GM10847 (cell line): ENCODE measurements around the gene NPAS4.

Experiments
- POLR2A ChIP-seq: IDR thresholded peaks from 2 replicates; pipeline ENCODE4 v1.6.1; 2011; ENCODE audit not compliant: insufficient read length; ENCODE audit errors: extremely low read depth

Gene NPAS4

DNA sequence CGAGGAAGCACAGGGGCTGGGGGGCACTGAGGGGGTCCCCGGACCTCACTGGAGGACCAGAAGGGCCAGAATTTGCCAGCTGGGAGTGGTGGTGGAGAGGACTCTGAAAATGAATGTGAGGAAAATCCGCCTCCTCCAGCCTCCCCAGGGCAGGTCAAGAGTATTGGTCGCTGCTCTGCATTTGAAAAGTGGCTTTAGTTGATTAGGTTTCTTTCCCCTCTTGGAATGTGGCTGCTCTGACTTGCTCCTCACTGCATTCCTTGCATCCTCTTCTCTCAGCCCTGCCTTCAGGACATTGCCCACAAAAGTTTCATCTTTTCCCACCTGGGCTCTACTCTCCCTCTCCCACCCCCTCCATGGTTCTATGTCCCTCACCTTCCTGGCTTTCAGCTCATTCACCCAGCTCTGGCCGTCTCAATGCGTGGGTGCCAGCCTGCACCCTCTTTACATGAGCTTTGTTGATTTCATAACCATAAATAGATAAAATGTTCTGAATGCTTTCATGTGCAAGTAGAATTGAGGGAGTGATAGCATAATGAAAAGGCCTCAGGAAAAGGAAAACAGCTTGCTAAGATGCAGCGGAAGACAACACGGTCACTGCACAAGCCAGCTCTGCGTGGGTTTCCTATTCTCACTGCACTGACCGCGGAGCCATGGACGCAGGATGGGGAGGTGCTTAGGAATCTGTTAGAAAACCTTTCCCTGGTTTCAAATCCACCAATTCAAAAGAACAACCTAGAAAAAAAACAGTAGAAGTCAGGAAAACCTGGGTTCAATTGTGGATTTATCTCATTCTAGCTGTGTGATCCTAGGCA, 6.5 kb upstream of the NPAS4 start:
- TF ChIP-seq POLR2A = no peak

DNA sequence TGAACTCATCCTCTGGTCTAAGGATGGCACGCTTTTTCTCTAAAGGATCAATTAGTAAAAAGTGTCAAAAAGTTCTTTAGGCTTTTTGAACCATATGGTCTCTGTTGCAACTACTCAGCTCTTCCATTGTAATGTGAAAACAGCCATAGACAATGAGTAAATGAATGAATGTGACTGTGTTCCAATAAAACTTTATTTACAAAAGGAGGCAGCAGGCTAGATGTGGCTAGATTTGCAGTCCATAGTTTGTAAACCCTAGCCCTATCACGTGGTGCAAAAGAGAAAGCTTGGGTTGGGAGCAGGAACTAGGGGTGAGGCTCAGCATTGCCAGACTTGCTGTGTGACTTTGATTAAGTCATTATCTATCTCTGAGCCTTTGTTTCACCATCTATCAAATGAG, 5.4 kb upstream of the NPAS4 start:
- no peak for TF ChIP-seq POLR2A

DNA sequence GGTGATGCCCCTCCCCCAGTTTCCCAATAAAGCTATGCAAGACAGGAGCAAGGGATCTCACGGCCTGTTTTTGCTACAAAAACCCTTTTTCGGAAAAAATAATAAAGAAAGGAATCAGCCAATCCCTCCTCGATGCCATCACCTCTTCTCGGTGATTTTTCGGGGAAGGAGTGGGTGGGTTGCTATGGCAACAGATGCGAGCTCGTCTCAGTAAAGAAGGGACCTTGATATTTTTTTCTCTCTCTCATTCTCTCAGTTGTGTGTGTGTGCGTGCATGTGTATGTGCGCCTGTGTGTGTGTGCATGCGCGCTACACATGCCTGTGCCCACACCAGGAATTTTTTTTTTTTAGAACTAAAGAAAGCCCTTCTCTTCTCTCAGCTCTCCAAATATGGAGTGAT, 3.8 kb upstream of the NPAS4 start:
- no peak for TF ChIP-seq POLR2A

DNA sequence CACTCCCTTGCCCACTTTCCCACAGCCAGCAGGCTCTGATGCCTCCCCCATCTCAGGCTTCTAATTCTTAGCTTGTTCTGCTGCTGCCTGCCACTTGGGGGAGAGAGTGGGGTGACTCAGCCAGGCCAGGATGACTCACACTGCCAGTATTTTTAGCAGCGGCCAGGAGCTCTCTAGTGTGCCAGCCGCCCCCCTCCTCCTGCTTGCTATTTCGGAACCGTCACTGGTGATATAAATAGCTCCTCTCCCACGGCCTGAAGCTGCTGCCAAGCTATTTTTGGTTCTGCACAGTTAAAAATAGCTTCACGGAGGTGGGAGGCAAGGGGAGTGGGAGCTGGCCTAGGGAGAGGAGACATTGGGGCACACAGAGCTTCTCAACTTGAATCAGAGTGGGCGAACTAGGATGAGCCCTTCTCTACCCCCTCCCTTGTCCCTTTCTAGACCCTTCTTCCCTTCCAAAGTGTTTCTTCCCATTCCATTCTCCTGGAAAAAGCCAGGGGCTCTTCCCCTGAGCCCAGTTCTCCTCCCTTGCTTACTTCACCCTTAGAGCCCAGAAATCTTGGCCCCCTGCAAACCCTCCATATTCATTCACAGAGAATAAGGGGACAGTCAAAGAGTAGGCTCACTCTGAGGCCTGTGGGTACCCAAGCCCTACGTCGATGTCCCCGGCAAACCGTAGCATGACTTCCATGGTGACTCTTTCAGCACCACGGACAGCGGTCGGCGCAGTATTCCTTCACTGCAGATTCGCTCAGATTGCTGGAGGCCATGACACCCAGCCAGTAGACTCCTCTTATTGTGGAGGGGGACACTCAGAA, 2.5 kb upstream of the NPAS4 start:
- TF ChIP-seq POLR2A = no peak

DNA sequence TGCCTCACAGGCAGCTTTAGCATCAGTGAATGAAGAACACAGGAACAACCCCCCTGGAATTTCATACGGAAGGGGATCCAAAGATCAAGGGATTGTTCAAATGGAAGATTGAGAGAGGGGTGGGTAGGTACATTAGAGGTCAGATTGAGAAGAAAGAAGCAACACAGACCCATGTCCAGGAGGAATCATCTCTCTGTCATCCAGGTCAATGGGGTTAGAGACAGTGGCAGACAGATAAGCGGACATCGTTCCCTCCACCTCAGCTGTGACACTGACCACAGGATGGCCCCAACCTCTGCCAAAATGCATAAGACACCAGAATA, 1.9 kb upstream of the NPAS4 start:
- TF ChIP-seq POLR2A = no peak

DNA sequence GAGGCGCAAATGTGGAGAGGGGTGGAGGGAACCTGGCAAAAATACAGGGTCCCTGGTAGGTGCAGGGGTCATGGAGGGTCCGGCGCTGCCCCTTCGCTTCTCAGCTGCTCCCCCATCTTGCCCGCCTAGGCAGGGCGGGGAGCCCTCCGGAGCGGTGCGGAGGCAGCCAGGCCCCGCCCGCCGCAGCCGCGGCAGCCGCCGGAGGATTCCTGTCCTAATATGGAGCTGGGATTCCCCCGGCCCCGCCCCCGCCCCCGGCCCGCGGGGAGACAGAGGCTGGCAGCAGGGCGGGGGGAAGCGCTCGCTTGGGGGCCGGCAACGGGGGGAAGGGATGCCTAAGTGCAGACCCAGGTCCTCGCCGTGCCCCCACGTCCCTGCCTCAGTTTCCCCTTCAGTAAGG, 1.0 kb upstream of the NPAS4 start:
- no peak for TF ChIP-seq POLR2A

DNA sequence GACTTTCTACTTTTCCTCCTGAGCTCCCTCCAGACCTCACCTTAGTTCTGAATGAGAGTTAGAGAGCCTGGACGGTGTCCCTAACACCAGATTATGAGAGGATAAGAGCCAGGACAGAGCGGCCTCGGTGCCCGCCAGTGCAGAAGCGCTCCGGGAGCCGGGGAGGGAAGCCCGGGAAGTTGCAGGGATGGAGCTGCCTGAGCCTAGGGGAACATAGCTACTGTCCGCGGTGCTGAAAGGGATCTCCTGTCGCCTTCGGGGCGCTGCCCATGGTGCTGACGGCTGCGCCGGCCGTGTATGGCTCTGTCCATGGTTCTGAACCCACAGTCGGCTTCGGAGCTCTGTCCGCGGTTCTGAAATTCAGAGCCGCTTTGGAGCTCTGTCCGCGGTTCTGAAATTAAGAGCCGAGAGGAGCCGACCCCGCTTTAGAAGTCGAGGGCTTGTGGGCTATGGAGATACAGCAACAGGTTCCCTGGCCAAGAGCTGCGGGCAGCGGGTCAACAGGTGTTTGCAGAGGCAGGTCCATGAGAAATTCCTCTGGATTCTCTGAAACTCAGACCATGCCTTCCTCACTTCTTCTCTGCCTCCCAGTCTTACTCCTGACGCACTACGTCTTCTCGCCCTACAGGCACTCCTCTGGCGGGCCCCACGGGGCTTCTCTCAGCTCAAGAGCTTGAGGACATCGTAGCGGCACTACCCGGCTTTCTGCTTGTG, 814 bp downstream of the NPAS4 start:
- no peak for TF ChIP-seq POLR2A

DNA sequence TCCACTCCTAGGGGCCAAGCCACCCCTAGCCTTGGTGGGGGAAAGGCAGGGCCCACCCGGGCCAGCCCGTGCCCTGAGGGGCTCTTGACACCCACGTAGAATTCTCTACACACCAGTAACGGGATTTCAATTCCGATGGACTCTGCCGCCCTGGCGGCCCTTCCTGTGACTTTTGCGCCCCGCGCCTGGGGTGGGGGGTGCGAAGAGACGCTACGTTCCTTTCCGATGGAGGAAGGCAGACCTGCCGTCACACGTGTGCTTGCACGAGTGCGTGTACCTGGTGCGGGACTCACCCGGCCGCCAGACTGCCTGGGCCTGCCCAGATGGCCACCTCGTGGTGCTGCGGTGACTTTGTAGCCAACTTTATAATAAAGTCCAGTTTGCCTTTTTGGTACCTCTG, 5.5 kb downstream of the NPAS4 start:
- TF ChIP-seq POLR2A = no peak

DNA sequence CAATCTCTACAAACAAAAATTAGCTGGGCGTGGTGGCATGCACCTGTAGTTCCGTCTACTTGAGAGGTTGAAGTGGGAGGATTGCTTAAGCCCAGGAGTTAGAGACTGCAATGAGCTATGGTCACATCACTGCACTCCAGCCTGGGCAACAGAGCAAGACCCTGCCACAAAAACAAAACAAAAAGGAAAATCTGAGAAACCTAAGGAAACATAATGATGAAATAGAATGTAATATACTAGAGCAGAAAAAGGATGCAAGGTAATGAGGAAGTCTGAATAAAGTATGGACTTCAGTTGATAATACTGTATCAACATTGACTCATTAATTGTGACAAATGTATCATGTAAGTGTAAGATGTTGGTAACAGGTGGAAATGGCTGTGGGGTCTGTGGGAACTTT, 8.1 kb downstream of the NPAS4 start:
- no peak for TF ChIP-seq POLR2A

DNA sequence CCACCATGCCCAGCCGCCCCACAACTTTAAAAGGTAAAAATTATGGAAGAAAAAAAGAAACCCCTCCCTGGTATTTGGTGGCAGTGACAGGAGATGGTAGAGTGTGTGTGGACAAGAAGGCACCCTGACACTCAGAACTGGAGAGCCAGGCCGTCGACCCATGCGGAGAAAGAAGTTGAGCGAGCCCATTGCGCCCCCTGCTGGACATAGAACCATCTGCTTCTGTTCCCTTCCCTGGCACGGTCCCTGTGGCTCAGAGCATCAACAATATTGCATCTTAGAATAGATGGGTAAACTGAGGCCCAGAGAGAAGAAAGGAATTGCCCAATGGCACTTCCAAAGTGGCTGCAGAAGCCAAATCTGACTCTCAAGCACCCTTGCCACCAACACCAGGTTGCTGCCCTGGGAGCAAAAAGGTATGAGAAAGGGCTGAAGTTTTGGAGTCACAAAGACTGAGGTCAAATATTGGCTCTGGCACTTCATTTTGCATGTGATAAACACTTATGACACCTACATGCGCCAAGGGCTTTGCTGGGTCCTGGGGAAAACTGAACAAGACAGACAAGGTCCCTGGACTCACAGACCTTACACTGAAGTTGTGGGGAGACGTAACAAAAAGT, 9.3 kb downstream of the NPAS4 start:
- no peak for TF ChIP-seq POLR2A

DNA sequence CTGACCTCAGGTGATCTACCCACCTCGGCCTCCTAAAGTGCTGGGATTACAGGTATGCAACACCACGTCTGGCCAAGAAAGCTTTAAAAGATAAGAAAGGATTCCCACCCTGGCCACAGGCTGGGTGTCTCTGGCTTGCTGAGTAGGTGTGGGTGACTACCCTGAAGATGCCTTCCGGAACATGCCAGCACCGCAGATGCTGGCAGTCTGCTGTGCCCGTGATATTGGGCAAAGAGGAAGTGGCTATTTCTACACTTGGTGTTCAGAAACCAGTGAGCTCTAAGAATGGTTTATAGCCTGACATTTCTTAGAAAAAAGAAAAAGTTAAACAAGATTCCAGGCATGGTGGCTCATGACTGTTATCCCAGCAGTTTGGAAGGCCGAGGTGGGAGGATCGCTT, 11.8 kb downstream of the NPAS4 start:
- no peak for TF ChIP-seq POLR2A

DNA sequence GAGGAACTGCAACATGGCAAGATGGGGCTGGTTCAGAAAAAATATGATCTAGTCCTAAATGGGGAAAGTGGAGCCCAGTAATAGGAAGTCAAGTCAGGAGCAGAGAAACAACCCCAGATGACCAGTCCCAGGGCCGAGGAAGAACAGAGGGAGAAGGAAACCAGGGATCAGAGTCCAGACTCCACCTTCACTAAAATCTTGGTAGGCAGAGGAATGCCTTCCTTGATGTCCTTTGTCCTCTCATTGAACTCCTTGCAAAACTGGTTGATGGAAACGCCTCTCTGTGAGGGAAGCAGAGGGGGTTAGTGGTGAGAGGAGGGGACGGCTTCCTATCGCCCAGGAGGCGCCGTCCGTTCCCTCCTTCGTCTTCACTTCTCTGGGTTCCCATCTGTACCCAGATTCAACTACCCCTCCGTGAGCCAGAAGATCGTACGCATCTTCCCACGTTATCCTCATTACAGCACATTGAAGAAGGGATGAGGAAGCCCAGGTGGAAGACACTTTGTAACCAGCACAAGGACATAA, 17.2 kb downstream of the NPAS4 start:
- no peak for TF ChIP-seq POLR2A

DNA sequence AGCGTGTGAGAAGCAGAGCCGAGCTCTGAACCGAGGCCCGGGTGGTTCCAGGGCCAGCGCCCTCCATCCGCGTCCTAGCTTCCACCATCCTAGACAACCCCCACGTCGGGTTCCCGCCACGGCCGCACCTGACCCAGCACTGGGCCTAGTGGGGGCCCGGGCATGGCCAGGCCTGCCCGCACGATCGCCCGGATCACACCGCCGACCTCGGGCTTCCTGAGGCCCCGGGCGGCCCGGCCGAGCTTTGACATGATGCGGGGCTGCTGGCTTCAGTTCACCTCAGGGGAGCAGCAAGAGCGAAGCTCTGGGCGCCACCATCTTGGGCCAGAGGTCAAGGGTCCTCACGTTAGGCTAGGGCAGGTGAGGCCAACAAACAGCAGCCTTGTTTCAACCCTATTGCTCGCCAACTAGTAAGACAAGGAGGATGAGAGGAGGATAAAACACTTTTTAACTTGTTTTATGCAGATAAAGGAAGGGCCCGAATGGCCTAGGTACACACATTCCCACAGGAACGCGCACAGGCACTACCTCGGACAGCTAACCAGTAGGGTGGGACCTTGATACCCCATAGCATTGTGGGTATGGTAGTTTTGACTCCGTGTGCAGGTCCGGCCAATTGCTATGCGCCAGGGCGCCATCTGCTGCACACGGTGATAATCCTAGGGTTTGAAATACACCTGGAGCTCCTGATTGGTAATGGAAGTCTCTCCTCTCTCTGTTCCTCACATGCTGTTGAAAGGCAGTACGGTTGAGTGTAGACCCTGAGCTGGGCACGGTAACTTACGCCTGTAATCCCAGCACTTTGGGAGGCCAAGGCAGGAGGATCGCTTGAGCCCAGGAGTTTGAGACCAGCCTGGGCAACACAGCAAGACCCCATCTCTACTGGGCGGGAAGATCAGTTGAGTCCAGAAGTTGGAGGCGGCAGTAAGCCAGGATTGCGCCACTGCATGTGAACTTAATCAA, 17.9 kb downstream of the NPAS4 start, which contains the start of gene MRPL11:
MRPL11 (minus strand) TSS at position 345 of the 963 bp plus-strand sequence; CDS start at position 251, 94 bp downstream.
- peak; percentile 57 for TF ChIP-seq POLR2A

DNA sequence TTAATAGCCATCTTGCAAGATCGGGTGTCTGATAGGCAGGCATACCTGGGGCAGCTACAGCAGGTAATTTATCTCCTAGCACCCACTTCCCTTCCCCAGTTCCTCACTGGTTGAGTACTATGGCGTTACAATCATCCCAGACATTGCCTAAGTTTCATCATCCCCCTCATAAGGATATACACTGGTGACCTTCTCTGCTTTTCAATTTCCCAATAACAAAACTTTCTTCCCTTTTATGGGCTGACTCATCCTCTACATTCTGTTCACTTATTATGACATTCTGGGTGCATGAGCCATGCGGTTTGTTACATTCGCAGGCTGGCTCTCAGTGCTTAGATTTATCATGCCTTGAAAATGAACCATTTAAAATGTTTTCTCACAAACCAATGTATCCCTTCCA, 22.8 kb downstream of the NPAS4 start:
- no peak for TF ChIP-seq POLR2A
